Measurements from ENCODE around the gene IGF1R. TPM values are rescaled to one million over a fixed set of nuclear protein-coding genes. Genes with fewer than 3 reads are reported as not detected.

The IGF1R gene
- total and polyA plus RNA-seq, 2 experiments from 2014 or later: 10.8 to 42.9 TPM

DNA sequence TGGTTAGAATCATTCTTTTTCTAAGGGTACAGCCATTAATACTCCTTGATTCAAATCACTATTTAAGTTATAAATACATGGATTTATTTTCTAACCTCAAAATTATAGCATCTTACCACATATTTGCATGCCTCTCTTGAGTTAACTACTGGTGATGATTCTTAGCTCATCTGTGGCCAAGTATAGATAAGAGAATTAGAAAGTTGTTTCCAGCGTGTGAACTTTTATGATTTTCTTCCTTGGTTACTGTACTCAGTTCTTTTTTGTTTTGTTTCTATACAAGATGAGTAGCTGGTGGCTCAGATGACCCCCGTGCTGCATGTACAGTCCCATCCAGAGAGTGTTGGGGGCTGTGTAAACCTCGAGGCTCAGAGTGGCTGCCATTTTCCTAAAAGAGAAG is 124.6 kb downstream of the IGF1R start:
- Histone ChIP-seq H2AFZ (no peak overlapping the region), H3K36me3 (replicated peaks; ENCODE audit: insufficient read depth, low read depth) (no peaks in the 10 kb centered on the region), H3K27me3 (no peaks in the 10 kb centered on the region), H3K9me3 (ENCODE audit: low read depth) (no peaks in the 10 kb centered on the region), H3K27ac (no peak overlapping the region), H3K9me2 (replicated peaks; ENCODE audit: insufficient read depth) (no peaks in the 10 kb centered on the region), H3K4me2 (no peak overlapping the region), H3K4me1 (ENCODE audit: insufficient read depth) (peaks cover 26% of the 10 kb centered on the region), H3K79me2 (peaks cover 82% of the 10 kb centered on the region), H4K20me1 (ENCODE audit: insufficient read depth, poor library complexity, severe bottlenecking) (peaks cover 7% of the 10 kb centered on the region), H3K4me3 (no peak overlapping the region)
- no peak for TF ChIP-seq EZH2phosphoT487 (IDR thresholded peaks at IDR 0.05; ENCODE audit: low read depth, severe bottlenecking, unreplicated experiment)
- TF ChIP-seq EZH2 (IDR thresholded peaks at IDR 0.05; ENCODE audit: borderline replicate concordance): no peak
- TF ChIP-seq, protein P1, sequence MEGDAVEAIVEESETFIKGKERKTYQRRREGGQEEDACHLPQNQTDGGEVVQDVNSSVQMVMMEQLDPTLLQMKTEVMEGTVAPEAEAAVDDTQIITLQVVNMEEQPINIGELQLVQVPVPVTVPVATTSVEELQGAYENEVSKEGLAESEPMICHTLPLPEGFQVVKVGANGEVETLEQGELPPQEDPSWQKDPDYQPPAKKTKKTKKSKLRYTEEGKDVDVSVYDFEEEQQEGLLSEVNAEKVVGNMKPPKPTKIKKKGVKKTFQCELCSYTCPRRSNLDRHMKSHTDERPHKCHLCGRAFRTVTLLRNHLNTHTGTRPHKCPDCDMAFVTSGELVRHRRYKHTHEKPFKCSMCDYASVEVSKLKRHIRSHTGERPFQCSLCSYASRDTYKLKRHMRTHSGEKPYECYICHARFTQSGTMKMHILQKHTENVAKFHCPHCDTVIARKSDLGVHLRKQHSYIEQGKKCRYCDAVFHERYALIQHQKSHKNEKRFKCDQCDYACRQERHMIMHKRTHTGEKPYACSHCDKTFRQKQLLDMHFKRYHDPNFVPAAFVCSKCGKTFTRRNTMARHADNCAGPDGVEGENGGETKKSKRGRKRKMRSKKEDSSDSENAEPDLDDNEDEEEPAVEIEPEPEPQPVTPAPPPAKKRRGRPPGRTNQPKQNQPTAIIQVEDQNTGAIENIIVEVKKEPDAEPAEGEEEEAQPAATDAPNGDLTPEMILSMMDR (IDR thresholded peaks at IDR 0.05; ENCODE audit: poor library complexity): no peak
- DNase-seq (ENCODE audit: low spot score): no peak
- 63% methylated on average over 3 of the region's 3 CpGs for WGBS (ENCODE audit: low lambda C conversion rate, missing lambda C conversion rate)

DNA sequence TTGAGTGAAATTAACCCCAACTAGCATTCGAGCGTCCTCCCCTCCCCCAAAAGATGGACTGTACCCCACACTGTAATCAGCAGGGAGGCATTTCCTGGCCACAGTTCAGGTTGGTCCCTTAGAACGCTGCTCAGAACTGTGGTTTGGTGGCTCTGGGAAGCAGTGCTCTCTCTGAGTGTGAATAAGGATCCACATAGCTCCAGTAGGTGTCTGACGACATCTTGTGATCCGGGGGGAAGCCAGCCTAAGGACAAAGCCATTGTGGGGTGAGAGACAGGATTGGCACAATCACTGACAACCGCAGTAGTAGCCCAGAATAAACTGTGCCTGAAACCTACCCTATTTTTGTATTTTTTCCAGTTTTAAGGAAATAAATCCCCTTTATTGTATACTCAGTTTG is 125.3 kb downstream of the IGF1R start:
- H3K36me3 ChIP-seq (replicated peaks; ENCODE audit: insufficient read depth, low read depth): no peaks in the 10 kb centered on the region
- no peak overlapping the region for H3K27ac ChIP-seq
- WGBS (ENCODE audit: low lambda C conversion rate, missing lambda C conversion rate): 68% methylated on average over 6 of the region's 6 CpGs
- no peak overlapping the region for H3K4me2 ChIP-seq
- H4K20me1 ChIP-seq (ENCODE audit: insufficient read depth, poor library complexity, severe bottlenecking): peaks cover 11% of the 10 kb centered on the region
- TF ChIP-seq, protein P1 (IDR thresholded peaks at IDR 0.05; ENCODE audit: poor library complexity): no peak
- TF ChIP-seq EZH2phosphoT487 (IDR thresholded peaks at IDR 0.05; ENCODE audit: low read depth, severe bottlenecking, unreplicated experiment) (no peak), EZH2 (IDR thresholded peaks at IDR 0.05; ENCODE audit: borderline replicate concordance) (no peak)
- H3K9me3 ChIP-seq (ENCODE audit: low read depth): no peaks in the 10 kb centered on the region
- DNase-seq (ENCODE audit: low spot score): no peak
- peaks cover 84% of the 10 kb centered on the region for H3K79me2 ChIP-seq
- H3K4me1 ChIP-seq (ENCODE audit: insufficient read depth): peaks cover 26% of the 10 kb centered on the region
- no peaks in the 10 kb centered on the region for H3K27me3 ChIP-seq
- H3K9me2 ChIP-seq (replicated peaks; ENCODE audit: insufficient read depth): no peaks in the 10 kb centered on the region
- H2AFZ ChIP-seq: no peak overlapping the region
- no peak overlapping the region for H3K4me3 ChIP-seq

DNA sequence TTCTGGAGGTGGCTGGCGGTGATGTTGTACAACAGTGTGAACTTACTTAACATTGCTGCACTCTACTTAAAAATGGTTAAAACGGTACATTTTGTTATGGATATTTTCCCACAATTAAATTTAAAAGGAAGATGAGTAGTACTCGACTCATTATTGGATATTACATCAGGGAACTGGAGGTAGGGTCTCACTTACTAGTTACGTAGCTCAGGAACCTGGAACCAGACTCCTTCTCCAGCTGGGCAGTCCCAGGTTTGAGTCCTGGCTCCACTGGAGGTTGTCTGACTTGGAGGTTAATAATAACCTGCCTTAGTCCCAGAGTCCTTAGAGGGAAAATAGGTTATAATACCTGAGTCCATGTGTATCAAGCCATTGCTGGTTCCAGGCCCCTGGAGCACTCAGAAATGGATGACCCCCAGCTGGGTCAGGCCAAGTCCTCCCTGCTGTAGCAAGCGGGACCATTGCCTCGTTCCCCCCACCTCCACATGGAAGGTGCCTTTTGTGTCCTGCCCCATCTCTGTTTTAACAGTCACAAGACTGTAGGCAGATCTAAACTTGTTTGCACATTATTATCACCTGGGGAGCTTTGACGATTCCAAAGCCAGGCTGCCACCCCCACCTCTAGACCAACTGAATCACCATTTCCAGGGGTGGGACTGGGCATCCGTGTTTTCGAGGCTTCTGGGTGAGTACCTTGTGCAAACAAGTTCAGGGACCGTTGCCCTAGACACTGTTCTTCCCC is 126.6 kb downstream of the IGF1R start:
- 73% methylated on average over 10 of the region's 10 CpGs for WGBS (ENCODE audit: low lambda C conversion rate, missing lambda C conversion rate)
- no peak overlapping the region for H2AFZ ChIP-seq
- TF ChIP-seq EZH2 (IDR thresholded peaks at IDR 0.05; ENCODE audit: borderline replicate concordance): no peak
- TF ChIP-seq, protein P1 (IDR thresholded peaks at IDR 0.05; ENCODE audit: poor library complexity): no peak
- no peak for TF ChIP-seq EZH2phosphoT487 (IDR thresholded peaks at IDR 0.05; ENCODE audit: low read depth, severe bottlenecking, unreplicated experiment)
- H3K36me3 ChIP-seq (replicated peaks; ENCODE audit: insufficient read depth, low read depth): no peaks in the 10 kb centered on the region
- H3K4me1 ChIP-seq (ENCODE audit: insufficient read depth): peaks cover 26% of the 10 kb centered on the region
- H4K20me1 ChIP-seq (ENCODE audit: insufficient read depth, poor library complexity, severe bottlenecking): peaks cover 11% of the 10 kb centered on the region
- DNase-seq (ENCODE audit: low spot score): peak; percentile 46
- no peak overlapping the region for H3K4me2 ChIP-seq
- H3K27me3 ChIP-seq: no peaks in the 10 kb centered on the region
- no peaks in the 10 kb centered on the region for H3K9me3 ChIP-seq (ENCODE audit: low read depth)
- peak overlapping the region; percentile 34 for H3K27ac ChIP-seq
- H3K4me3 ChIP-seq: no peak overlapping the region
- peaks cover 82% of the 10 kb centered on the region for H3K79me2 ChIP-seq
- no peaks in the 10 kb centered on the region for H3K9me2 ChIP-seq (replicated peaks; ENCODE audit: insufficient read depth)
